Activated T-helper 9 cell treated with anti-CD3 and anti-CD28 coated beads, Interleukin-2, amount 50 U/mL, for 16 hours (primary cell): ENCODE measurements around the gene TEK.

Experiments
- DNase-seq: peaks from one replicate; pipeline ENCODE4 v3.0.0-alpha.2; 2020; ENCODE audit warnings: low read depth

TEK gene

GRCh38 chr9:27124151-27124550, 15.1 kb downstream of the TEK start:
- DNase-seq = no peak

- no peak for DNase-seq
Measured at GRCh38 chr9:27125030-27125429, 16.0 kb downstream of the TEK start.

GRCh38 chr9:27125936-27126335, 16.9 kb downstream of the TEK start:
- no peak for DNase-seq

GRCh38 chr9:27126670-27127069, 17.6 kb downstream of the TEK start:
- DNase-seq = no peak

- no peak for DNase-seq
Measured at GRCh38 chr9:27129221-27129620, 20.2 kb downstream of the TEK start.

GRCh38 chr9:27131731-27132130, 22.7 kb downstream of the TEK start:
- no peak for DNase-seq

GRCh38 chr9:27133817-27134216, 24.8 kb downstream of the TEK start:
- DNase-seq = no peak

- DNase-seq = no peak
Measured at GRCh38 chr9:27142299-27142930, 33.4 kb downstream of the TEK start.

- no peak for DNase-seq
Measured at GRCh38 chr9:27145143-27145542, 36.1 kb downstream of the TEK start.

- no peak for DNase-seq
Measured at GRCh38 chr9:27149651-27150050, 40.6 kb downstream of the TEK start.

GRCh38 chr9:27150746-27151406, 41.9 kb downstream of the TEK start:
- no peak for DNase-seq

- DNase-seq = no peak
Measured at GRCh38 chr9:27151693-27152404, 42.8 kb downstream of the TEK start.

- no peak for DNase-seq
Measured at GRCh38 chr9:27152405-27152718, 43.3 kb downstream of the TEK start.

- no peak for DNase-seq
Measured at GRCh38 chr9:27154908-27155307, 45.9 kb downstream of the TEK start.

- no peak for DNase-seq
Measured at GRCh38 chr9:27157097-27157496, 48.1 kb downstream of the TEK start.

GRCh38 chr9:27157736-27158135, 48.7 kb downstream of the TEK start:
- no peak for DNase-seq

GRCh38 chr9:27160636-27161035, 51.6 kb downstream of the TEK start:
- DNase-seq = no peak

- DNase-seq = no peak
Measured at GRCh38 chr9:27162045-27162444, 53.0 kb downstream of the TEK start.

- DNase-seq = no peak
Measured at GRCh38 chr9:27165068-27165467, 56.0 kb downstream of the TEK start.

- DNase-seq = no peak
Measured at GRCh38 chr9:27165670-27166069, 56.6 kb downstream of the TEK start.

- DNase-seq = no peak
Measured at GRCh38 chr9:27168496-27168895, 59.5 kb downstream of the TEK start.

- DNase-seq = no peak
Measured at GRCh38 chr9:27168951-27169350, 59.9 kb downstream of the TEK start.

- no peak for DNase-seq
Measured at GRCh38 chr9:27176971-27177370, 67.9 kb downstream of the TEK start.
